Activated T-cell treated with anti-CD3 and anti-CD28 coated beads for 1 hour (primary cell): ENCODE measurements around the gene GNB1.
"Not testable (repeated sequence)": the region's sequence is repeated elsewhere in the genome, so short reads cannot be mapped to it uniquely, and the experiment has no call there.

Source experiments
- DNase-seq: peaks from one replicate; pipeline ENCODE4 v3.0.0-alpha.2; 2020; ENCODE audit warnings: low read depth

The GNB1 gene

DNA sequence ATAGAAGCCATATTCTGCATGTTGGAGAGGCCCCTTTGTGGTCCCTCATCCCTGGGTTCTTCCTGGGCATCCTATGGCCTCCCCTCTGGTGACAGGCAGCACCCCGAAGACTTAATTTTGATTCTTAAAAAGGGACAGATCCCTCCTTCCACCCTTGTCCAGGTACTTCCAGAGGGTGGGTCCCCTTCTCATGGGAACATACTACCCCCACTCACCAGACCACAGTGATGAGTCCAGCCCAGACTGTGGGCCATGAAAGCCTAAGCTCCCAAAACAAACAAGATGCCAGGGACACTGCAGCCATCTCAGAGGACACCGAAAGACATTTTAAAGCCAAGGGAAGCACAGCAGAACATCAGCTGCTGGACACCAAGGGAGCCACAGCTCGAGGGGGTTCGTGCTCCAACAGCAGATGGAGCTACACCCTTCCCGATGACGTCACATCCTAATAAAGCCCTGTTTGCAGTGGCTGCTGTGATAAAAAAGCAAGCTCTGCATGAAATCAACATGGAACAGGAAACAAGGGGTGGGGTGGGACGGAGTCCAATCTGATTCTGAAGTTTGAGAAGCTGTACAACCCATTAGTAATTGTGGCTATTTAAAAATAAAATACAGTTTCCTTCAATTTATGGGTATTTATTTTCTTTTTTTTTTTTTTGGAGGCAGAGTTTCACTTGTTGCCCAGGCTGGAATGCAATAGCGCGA, 32.4 kb downstream of the GNB1 start:
- DNase-seq, result no peak

DNA sequence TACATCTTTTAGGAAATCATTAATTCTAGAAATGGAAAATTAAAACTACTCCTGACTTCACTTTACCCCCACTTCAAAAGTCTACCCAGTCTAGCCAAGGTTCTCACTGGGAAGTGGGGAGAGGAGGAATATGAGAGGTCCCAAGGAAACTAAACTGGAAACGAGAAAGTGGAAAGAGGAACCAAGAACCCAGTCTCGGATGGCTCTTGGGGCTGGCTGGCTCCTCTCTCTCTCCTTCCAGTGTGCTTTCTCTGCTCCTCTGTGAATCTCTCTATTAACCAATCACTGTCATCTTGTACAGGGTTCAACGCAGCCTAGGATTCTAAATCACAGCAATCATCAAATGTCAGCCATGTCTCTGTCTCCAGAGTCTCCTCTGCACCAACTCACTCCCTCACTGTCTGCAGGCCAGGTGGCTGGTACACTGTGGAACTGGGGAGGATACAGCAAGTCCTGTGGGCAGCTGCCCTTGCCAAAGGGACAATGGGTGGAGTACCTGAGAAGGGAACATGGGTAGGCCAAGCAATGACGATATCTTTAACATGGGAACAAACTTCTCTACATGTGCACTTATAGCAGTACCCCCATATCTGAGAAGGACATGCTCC, 33.7 kb downstream of the GNB1 start:
- no peak for DNase-seq

DNA sequence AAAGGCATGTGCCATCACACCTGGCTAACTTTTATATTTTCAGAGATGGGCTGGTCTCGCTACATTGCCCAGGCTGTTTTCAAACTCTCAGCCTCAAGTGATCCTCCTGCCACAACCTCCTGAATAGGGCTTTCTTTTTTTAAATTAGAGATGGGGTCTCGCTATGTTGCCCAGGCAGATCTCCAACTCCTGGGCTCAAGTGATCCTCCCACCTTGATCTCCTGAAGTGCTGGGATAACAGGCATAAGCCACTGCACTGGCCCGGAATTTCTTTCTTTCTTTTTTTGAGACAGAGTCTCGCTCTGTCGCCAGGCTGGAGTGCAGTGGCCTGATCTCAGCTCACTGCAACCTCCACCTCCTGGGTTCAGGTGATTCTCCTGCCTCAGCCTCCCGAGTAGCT, 34.7 kb downstream of the GNB1 start:
- not testable (repeated sequence) for DNase-seq

DNA sequence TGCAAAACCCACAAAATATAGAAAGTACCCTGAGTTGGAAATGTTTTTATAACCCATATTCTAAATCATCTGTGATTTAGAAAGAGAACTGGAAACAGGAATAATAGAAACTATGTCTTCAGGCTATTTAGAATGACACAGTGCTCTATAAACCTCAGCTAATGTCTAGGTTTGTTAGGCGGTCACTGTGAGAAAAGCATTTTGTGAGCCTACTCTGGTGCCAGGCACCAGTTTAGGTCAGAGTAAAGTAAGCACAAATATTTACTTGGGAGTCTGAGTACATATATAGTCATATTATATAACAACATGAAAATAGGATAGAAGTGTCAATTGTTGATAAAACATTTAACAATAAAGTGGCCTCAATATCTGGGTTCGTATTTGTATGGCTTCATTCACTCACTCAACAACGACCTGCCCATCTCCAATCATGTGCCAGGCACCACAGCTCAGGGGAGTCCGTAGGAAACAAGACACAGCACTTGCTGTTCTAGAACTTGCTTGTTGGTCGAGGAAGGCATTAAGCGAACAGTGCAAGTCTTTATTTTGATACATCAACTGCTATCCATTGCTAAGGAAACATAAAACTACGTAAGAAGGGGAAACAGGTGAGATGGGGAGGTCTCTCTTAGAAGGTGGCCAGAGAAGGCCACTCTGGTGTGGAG, 37.2 kb downstream of the GNB1 start:
- DNase-seq, result no peak

DNA sequence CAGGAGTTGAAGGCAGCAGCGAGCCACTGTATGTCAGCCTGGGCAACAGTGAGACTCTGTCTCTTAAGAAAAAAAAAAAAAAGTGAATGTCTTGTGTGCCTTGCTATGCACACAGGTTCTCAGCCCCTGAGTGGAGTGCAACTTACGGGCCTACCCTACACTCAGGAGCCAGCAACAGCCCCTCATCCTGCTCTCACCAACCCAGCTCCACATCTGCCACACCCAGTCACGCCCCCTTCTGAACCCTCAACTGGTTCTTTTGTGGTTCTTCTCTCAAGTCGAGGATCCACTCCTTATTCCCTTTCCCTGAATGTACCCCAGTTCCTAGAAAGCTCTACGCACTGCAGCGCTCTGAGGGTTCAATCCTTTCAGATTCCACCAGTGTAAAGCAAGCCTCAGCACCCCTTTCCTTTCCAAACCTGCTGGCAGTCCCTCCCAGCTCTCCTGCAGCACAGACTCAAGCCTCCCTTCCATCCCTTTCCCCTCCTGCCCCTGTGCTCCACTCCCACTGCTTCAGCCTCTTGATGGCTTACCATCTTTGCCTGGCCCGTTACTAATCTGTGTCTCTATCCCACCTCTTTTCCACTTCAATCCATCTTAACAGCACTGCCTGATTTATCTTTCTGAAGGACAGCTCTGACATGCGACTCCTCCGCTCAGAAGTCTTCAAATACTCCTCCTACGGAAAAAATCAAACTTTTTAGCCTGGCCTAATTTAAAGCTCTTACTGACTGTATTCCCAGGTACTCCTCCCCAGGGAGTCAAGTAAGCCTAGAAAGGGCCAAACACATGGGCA, 38.1 kb downstream of the GNB1 start:
- DNase-seq, result no peak

DNA sequence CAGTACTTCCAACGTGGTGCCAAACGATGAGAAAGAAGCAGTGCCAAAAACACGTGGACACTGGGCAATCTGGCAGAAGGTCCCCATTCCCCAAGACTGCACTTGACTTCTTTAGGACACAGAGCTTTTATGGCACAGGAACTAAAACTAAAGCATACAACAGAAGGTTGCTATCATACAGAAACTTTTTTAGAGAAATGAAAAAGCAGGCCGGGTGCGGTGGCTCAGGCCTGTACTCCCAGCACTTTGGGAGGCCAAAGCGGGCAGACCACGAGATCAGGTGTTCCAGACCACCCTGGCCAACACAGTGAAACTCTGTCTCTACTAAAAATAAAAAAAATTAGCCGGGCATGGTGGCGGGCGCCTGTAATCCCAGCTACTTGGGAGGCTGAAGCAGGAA, 43.0 kb downstream of the GNB1 start:
- no peak for DNase-seq

DNA sequence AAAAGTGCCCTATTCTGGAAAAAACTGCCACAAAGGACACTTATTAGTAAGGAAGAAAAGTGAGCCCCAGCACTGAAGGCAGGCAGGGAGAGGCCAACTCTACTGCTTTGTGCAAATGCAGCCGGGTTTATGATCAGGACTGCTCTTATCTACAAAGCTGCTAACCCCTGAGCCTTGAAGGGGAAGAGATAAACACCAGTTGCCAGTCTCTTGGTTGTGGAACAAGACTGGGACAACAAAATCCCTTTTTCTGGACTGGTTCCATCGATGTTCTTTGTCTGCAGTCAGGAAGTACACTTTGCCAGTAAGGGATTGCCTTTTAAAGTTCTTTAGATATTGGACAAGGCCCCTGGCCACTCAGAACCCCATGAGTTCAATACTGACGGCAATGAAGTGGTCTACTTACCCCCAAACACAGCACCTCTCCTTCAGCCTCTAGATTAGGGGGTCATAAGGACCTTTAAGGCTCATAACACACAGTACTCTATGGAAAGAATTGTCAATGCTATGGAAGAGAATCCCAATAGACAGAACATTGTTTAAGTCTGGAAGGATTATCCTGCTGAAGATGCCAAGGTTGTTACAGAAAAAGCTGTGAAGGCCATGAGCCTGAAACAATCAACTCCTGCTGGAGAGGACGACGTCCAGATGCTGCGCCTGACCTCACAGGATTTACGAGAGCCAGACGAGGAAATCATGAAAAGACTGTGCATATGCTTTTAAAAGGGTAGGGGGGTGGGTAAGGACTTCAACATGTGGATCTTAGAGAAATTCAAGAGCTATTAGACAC, 43.6 kb downstream of the GNB1 start:
- DNase-seq, result no peak

DNA sequence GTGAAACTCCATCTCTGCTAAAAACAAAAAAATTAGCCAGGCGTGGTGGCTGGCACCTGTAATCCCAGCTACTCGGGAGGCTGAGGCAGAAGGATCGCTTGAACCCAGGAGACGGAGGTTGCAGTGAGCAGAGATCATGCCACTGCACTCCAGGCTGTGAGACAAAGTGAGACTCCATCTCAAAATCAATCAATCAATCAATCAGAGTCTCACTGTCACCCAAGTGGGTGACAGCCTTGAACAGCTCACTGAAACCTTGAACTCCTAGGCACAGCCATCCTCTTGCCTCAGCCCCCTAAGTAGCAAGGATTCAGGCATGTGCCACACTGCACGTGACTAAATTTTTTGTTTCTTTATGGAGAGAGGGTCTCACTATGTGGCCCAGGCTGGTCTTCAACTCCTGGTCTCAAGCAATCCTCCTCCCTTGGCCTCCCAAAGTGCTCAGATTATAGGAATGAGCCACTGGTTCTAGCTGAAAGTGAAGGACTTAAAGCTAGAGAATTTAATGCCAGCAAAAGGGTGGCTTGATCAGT, 44.4 kb downstream of the GNB1 start:
- no peak for DNase-seq

DNA sequence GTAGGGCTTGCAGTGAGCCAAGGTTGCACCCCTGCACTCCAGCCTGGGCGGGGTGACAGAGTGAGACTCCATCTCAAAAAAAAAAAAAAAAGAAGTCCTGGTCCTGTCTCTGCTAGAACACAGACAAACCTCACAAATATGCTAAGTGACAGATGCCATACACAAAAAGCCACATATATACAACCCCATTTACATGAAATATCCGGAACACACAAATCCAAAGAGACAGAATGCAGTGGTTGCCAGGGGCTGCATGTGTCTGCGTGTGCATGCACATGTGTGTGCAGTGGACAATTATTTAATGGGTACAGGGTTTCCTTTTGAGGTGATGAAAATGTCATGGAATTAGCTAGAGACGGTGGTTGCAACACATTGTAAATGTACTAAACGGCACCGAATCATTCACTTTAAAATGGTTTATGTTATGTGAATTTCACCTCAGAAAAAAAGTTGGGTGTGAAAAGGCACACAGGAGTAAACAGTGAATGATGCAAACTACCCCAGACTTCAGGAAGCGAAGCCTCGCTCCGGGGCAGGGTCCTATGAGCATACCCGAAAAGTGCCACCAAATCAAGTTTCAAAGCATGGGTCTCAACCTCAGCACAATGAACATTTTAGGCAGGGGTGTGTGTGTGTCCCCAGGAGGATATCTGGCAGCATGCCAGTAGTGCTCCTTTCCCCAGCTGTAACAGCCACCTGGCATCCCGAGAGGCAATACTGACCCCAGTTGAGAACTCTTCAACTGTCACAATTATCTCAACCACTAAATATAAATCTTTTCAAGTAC, 48.3 kb downstream of the GNB1 start:
- no peak for DNase-seq

DNA sequence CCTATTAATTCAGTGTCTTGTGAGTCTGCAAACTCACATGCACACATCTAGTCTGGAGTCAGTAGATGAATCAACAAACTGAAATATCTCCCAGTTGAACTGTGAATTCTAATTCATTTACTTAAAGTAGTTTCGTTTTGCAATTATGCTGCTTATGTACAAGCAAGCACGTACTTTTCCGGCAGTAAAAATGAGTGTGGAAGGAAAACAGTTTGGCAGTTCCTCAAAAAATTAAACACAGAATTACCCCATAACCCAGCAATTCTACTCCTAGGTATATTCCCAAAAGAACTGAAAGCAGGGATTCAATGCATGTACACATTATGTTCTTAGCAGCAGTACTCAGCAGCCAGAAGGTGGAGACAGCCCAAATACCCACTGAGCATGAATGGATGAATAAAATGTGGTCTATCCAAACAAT, 49.3 kb downstream of the GNB1 start:
- no peak for DNase-seq

DNA sequence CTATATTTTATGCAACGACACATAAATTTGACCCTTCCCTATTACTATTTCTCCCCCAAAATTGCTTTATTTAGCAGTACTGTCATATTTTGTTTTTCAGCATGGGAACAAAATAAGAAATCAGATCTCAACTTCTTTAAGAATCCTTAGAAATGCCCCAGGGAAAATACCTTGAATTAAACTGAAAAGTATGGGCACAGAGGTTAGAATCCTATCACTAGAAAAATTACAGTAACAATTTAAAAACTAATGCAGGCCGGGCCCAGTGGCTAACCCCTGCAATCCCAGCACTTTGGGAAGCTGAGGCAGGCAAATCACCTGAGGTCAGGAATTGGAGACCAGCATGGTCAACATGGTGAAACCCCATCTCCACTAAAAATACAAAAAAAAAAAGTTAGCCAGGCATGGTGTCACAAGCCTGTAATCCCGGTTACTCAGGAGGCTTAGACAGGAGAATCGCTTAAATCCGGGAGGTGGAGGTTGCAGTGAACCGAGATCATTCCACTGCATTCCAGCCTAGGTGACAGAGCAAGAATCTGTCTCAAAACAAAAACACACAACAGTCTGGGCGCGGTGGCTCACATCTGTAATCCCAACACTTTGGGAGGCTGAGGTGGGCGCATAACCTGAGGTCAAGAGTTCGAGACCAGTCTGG, 51.4 kb downstream of the GNB1 start:
- no peak for DNase-seq

DNA sequence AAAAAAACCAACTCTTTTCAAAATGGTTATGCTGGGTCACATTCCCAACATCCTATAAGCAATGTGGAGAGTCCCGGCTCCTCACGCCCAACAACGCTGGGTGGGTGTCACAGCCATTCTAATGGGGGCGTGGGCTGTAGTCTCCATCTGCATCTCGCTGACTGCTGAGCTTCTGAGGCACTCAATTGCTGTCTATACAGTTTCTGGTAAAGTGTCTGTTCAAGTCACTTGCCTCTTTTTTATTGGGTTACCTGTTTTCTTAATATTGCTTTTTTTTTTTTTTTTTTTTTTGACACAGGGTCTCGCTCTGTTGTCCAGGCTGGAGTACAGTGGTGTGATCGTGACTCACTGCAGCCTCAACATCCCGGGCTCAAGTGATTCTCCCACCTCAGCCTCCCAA, 54.8 kb downstream of the GNB1 start:
- no peak for DNase-seq

DNA sequence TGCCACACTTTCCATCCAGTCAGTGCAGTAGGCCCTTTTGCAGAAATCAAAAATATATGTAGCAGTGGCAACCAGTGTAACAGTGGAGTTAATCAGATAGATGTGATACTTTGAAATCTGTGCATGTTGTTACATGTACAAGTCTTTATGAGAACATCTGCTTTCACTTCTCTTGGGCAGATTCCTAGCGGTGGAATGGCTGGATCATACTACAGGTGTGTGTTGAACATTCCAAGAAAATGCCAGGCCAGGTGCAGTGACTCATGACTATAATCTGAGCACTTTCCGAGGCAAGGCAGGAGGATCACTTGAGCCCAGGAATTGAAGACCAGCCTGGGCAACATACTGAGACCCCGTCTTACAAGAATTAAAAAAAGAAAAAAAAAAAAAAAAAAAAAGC, 55.3 kb downstream of the GNB1 start:
- no peak for DNase-seq

DNA sequence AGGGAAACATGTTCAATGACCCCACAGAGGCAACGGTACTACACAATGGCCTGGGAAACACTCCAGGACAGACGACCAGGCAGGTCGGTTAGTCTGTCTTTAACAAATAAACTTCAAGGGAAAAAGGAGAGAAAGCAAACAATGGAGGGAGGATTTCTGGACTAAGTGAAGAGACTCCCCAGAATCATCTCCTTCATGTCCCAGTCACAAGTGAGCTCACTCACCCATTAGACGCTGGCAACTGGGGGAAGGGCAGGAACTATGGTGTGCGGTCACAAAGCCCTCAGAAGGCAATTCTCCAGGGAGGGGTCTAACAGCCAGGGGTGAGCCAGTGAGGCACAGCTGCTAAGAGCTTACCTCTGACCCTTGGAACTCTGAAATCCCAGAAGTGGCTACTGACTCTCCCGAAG, 57.0 kb downstream of the GNB1 start:
- DNase-seq, result no peak

DNA sequence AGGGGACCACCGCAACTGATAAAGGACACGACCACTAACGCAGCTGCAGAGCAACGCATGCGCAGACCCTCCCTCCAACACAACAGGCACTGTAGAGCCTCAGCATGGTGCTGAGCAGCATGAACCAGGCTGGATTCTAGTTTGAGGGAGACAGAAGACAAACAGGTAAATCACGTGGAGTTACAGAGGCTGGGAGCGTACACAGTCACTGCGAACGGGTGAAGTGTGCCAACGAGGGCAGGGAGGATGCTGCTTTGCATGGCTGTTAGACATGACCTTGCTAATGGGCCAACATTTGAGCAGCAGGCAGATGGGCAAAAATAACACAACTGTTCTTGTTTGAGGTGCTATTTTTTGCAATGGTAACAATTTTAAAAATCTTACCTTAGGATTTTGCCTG, 57.4 kb downstream of the GNB1 start:
- DNase-seq, result no peak

DNA sequence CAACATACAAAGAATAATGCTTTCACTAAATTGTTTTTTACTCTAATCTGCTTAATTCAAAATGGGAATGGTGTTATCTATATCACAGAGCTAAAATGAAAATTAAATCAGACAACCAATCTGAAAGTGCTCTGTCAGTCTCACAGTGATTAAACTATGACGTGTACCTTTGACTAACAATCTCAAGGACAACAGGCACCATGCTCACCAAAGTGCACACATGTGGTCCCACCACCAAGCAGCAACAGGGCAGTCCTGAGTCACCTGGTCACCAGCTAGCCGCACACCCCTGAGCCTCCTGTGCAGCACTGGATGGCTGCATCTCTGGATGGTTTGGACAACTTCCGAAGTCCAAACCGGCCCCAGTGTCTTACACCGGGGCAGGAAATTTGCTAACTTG, 58.1 kb downstream of the GNB1 start:
- DNase-seq, result no peak

DNA sequence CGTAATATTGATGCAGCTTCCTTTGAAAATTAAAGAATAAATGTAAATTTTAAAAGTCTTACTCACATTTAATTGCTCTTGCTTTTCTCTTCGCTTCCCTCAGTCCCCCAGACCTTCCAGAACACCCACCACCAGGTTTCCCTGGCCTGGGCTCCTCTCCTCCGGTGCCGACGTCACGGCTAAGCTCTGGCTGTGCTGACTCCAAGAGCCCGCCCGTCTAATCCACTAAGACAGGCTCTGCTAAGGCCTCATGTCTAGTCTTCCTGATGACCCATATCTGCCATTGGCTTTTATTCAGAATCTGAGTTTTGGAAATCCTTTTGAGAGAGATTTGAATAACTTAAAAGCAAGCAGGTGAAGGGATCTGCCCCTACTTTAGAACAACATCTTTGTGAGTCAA, 58.7 kb downstream of the GNB1 start:
- DNase-seq, result no peak

DNA sequence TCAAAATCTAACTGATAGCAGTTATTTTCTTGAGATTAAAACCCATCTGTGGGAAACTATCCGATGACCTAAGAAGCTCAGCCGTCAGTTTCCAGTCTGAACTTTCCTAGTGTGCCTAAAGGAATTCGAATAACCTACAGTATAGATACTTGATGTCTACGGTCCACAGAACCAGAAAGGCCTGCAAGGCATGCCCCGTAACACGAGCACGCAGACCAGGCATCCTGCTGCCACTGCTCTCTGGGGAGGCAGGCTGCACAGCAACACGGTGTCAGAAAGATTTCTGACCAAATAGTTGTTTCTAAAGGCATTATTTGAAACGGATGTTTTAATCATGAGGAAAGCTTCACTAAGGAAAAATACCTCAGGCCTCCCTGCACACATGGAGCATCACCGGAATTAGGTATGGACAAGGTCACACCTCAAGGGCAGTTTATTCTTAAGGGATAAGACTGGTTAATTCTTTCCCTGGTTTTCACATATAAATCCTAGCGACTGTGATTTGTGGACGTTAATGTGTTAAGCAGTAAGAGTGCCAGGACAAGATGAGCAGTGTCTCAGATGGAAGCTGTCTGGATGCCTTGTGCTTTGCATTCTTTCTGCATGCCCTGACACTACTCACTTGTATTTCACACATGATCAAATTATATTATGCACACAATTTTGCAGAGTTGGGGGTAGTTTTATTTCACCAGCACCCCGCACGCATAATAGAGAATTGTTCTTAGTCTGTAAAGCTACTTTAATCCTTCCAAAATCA, 63.6 kb downstream of the GNB1 start:
- DNase-seq, result no peak

DNA sequence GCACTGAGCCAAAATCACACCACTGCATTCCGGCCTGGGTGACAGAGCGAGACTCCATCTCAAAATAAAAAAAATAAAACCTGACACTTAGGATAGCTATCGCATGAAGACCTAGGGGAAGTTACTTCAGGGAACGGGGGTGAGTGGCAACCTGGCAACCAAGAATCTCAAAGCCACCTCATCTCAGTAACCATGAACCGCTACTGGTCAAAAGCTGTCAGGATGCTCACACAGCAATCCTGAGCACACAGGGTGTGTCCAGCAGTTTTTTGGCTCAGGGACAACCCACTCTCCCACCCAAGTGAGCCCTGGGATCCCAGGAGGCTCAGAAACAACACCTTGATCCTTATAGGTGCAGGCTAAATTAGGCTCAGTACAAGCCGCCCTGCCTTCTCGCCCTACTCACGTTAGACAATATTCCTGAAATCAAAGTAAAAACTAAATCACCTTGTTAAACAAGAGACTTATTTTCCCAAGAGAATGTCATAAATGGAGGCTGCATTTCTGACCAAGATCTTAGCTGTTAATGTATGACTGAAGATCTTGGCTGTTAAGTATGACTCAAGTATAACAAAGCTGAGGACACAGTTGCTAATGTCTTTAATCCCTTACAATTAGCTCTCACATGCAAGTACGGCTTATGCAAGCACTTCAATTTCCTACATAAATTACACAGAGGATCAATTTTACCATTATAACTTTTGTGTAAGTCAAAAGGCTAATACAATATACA, 64.4 kb downstream of the GNB1 start:
- no peak for DNase-seq
